Peyer's patch (tissue), 4 donors: Measurements from ENCODE around the gene SOS2. TPM values are rescaled to one million over a fixed set of nuclear protein-coding genes. Genes with fewer than 3 reads are reported as not detected.

Source experiments
- DNase-seq, 3 donors: peaks; one replicate each; pipeline ENCODE4 v3.0.0-alpha.2; 2017 to 2019
- H3K27ac ChIP-seq, 4 donors: fragments of 200-600 bp; sonication (generic); one replicate each; pipeline ENCODE4 v1.5.1; 2016 to 2019
- H3K27me3 ChIP-seq, 2 donors: fragments of 200-600 bp; sonication (generic); one replicate each; pipeline ENCODE4 v1.5.1; 2019
- H3K36me3 ChIP-seq, 3 donors: fragments of 200-600 bp; sonication (generic); one replicate each; pipeline ENCODE4 v1.5.1; 2016 to 2019
- H3K4me1 ChIP-seq, 4 donors: fragments of 200-600 bp; sonication (generic); one replicate each; pipeline ENCODE4 v1.5.1; 2016 to 2019
- H3K4me3 ChIP-seq, 4 donors: fragments of 200-600 bp; sonication (generic); 1 replicate in 3 of 4; 2 replicates in 1 of 4; pipeline ENCODE4 v1.5.1; 2016 to 2019; ENCODE audit warnings: mild to moderate bottlenecking in 1 of 4
- H3K9me3 ChIP-seq, 4 donors: fragments of 200-600 bp; sonication (generic); one replicate each; pipeline ENCODE4 v1.5.1; 2016 to 2019; ENCODE audit warnings: mild to moderate bottlenecking in 1 of 4
- POLR2A ChIP-seq, 2 donors: fragments of 450-650 bp; IDR thresholded peaks; one replicate each; pipeline ENCODE4 v1.5.1; 2017; ENCODE audit warnings: antibody characterized with exemption in 2 of 2, mild to moderate bottlenecking in 2 of 2, moderate library complexity in 2 of 2
- total RNA-seq, 4 donors: library from RNA; depleted of rRNA; stranded (reverse); fragments of >200 nt; gene quantifications; one replicate each; pipeline ENCODE4 v1.1.0, GENCODE V29; 2016
- TF ChIP-seq, protein P1 (sequence below), 6 experiments: fragments of 450-650 bp in 4 of 6; fragments of 200-600 bp in 2 of 6; sonication (generic) in 1 of 6; IDR thresholded peaks; one replicate each; pipeline ENCODE4 v1.5.1; 2017 to 2019; ENCODE audit warnings: antibody characterized with exemption in 6 of 6, mild to moderate bottlenecking in 3 of 6, moderate library complexity in 1 of 6

The SOS2 gene
- total RNA-seq, 4 donors from 2014 or later, result 41.7 to 57.1 (median 53.9) TPM

DNA sequence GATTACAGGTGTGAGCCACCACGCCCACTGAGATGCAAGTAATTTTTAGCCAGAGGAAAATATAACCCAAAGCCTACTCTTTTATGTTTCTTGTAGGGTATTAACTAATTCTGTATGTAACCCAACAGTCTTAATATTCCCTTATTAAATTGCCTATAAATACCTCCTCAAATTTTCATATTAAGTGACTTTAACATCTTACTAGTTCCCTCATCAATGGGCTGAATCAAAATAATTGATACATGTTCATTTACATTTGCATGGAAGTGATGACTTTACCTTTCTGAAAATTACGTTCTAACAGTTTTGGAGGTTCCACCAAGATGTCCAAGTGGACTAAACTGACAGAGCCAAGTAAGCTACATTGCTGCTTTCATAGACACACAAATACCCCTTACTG lies 3.1 kb downstream of the SOS2 start:
- H3K9me3 ChIP-seq, result no peaks in the 10 kb centered on the region
- H3K4me3 ChIP-seq, result no peak overlapping the region
- no peak overlapping the region for H3K27ac ChIP-seq
- H3K27me3 ChIP-seq, result no peaks in the 10 kb centered on the region
- no peak for TF ChIP-seq POLR2A (IDR thresholded peaks at IDR 0.05)
- TF ChIP-seq, protein P1, sequence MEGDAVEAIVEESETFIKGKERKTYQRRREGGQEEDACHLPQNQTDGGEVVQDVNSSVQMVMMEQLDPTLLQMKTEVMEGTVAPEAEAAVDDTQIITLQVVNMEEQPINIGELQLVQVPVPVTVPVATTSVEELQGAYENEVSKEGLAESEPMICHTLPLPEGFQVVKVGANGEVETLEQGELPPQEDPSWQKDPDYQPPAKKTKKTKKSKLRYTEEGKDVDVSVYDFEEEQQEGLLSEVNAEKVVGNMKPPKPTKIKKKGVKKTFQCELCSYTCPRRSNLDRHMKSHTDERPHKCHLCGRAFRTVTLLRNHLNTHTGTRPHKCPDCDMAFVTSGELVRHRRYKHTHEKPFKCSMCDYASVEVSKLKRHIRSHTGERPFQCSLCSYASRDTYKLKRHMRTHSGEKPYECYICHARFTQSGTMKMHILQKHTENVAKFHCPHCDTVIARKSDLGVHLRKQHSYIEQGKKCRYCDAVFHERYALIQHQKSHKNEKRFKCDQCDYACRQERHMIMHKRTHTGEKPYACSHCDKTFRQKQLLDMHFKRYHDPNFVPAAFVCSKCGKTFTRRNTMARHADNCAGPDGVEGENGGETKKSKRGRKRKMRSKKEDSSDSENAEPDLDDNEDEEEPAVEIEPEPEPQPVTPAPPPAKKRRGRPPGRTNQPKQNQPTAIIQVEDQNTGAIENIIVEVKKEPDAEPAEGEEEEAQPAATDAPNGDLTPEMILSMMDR (IDR thresholded peaks at IDR 0.05), result no peak
- H3K4me1 ChIP-seq, result peaks cover 0 to 39% (median 4%) of the 10 kb centered on the region in 4 donors
- no peak for DNase-seq
- H3K36me3 ChIP-seq, result no peaks in the 10 kb centered on the region

DNA sequence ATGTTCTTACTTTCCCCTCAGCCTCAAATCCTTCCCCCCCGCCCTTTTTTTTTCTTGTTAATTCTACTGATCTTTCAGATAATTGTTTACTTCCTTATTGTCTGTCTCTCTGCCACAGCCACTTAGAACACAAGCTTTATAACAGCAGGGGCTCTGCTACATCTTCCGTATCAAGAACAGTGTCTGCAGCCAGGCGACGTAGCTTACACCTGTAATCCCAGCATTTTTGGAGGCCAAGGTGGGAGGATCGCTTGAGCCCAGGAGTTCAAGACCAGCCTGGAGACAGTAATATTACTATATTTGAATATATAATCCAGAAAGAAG lies 5.4 kb downstream of the SOS2 start:
- Histone ChIP-seq H3K4me3 (no peak overlapping the region), H3K4me1 (peaks cover 0 to 31% (median 4%) of the 10 kb centered on the region in 4 donors), H3K27me3 (no peaks in the 10 kb centered on the region), H3K36me3 (no peaks in the 10 kb centered on the region), H3K9me3 (no peaks in the 10 kb centered on the region), H3K27ac (peak overlapping the region in 2 of 4 donors; percentile 18 to 57)
- no peak for DNase-seq
- TF ChIP-seq, protein P1 (IDR thresholded peaks at IDR 0.05), result no peak
- TF ChIP-seq POLR2A (IDR thresholded peaks at IDR 0.05), result no peak

DNA sequence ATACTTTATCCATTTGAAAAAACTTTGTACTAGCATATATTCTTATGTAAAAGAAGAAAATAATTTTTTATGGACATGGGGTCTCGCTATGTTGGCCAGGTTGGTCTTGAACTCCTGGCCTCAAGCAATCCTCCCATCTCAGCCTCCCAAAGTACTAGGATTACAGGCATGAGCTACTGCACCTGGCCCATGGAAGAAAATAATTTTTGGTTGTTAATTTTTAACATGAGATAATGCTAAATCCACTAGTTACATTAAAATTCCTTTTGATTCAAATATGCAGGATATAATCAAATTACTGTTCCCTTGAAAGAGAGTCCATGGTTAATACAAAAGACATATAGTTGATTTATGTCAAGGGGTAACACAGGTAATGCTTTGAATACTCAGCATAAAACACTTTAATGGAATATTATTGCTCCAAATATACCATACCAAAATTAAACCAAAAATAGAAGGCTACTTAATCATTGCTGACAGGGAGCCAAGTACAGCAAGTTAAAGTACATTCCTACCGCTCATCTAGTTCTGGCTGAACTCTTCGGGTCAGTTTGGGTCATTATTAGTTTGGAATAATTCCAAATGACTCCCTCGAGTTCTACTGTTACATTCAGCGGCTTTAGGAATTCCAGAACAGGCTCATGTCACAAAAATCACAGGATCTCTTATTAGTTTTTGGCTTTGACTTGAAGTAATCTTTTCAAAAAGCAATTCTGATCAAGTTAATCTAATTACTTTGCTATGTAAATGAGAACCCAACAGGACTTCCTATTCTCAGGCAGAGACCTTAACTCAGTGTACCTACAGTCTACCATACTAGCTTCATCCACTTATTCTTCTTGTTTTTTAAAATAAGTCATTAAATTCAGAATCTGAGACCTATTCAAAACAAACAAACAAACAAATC lies 6.1 kb downstream of the SOS2 start:
- H3K27me3 ChIP-seq, result no peaks in the 10 kb centered on the region
- no peaks in the 10 kb centered on the region for H3K9me3 ChIP-seq
- DNase-seq, result no peak
- no peaks in the 10 kb centered on the region for H3K36me3 ChIP-seq
- H3K4me3 ChIP-seq, result no peak overlapping the region
- peak overlapping the region in 2 of 4 donors; percentile 18 to 57 for H3K27ac ChIP-seq
- TF ChIP-seq, protein P1 (IDR thresholded peaks at IDR 0.05), result no peak
- TF ChIP-seq POLR2A (IDR thresholded peaks at IDR 0.05), result no peak
- H3K4me1 ChIP-seq, result peaks cover 0 to 31% (median 4%) of the 10 kb centered on the region in 4 donors

DNA sequence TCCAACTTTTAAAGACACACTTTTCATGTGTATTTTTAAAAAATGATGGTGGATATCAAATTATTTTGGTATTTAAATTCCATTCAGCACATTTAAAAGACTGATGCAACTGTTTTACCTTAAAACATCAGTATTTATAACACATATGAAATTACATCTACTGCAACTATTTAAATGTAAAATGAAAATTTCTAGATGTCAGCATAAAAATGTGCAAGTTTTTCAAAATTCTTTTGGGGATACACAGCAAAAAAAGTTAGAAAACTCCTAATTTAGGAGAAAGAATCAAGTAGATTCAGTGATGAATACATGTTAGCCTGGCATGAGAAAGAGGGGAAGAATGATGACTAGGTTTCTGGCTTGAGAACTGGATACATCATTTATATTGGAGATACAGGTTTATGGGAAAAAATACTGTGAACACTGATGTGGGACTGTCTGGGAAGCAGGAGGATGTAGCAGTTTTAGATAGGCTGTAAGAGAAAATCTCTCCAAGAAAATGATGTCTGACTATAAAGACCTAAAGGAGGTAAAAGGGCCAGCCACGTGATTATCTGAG lies 9.2 kb downstream of the SOS2 start:
- Histone ChIP-seq H3K27ac (no peak overlapping the region), H3K27me3 (no peaks in the 10 kb centered on the region), H3K4me1 (peaks cover 0 to 23% (median 4%) of the 10 kb centered on the region in 4 donors), H3K9me3 (no peaks in the 10 kb centered on the region), H3K4me3 (no peak overlapping the region), H3K36me3 (no peaks in the 10 kb centered on the region)
- TF ChIP-seq, protein P1 (IDR thresholded peaks at IDR 0.05), result no peak
- TF ChIP-seq POLR2A (IDR thresholded peaks at IDR 0.05), result no peak
- DNase-seq, result no peak

DNA sequence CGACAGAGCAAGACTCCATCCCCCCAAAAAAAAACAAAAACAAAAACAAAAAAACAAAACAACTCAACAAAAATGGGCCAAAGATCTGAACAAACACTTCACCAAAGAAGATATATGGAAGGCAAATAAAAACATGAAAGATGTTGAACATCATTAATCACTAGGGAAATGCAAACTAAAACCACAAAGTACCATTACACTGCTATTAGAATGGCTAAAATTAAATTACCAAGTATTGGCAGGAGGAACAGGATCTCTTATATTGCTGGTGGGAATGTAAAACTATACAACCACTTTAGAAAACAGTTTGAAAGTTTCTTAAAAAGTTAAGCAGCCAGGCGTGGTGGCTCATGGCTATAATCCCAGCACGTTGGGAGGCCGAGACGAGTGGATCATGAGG lies 12.9 kb downstream of the SOS2 start:
- TF ChIP-seq, protein P1 (IDR thresholded peaks at IDR 0.05), result no peak
- no peak for TF ChIP-seq POLR2A (IDR thresholded peaks at IDR 0.05)
- Histone ChIP-seq H3K27me3 (no peaks in the 10 kb centered on the region), H3K4me1 (peaks cover 0 to 17% (median 0%) of the 10 kb centered on the region in 4 donors), H3K9me3 (no peaks in the 10 kb centered on the region), H3K36me3 (no peaks in the 10 kb centered on the region), H3K27ac (no peak overlapping the region), H3K4me3 (no peak overlapping the region)
- no peak for DNase-seq
